Liver (tissue), 9 donors: ENCODE results near the gene FNDC10. TPM values are rescaled to one million over a fixed set of nuclear protein-coding genes. Genes with fewer than 3 reads are reported as not detected.

ENCODE experiments used
- DNase-seq: peaks from one replicate; pipeline ENCODE4 v3.0.0-alpha.2; 2017; ENCODE audit warnings: low spot score
- H3K27ac ChIP-seq, 2 donors: one replicate each; pipeline ENCODE4 v1.7.0; 2013; ENCODE audit warnings: inconsistent platforms in 2 of 2, low read length in 2 of 2, control low read depth in 1 of 2, low read depth in 1 of 2, mild to moderate bottlenecking in 1 of 2
- H3K27me3 ChIP-seq, 4 donors: one replicate each; pipeline versions ENCODE4 v1.6.1 to v1.7.0; 2013; ENCODE audit warnings: low read length in 3 of 4, inconsistent platforms in 1 of 4, mild to moderate bottlenecking in 1 of 4, moderate library complexity in 1 of 4; ENCODE audit not compliant: control insufficient read depth in 4 of 4, insufficient read depth in 4 of 4
- H3K36me3 ChIP-seq, 4 donors: one replicate each; pipeline versions ENCODE4 v1.6.1 to v1.7.0; 2013; ENCODE audit warnings: low read length in 3 of 4, mild to moderate bottlenecking in 3 of 4, low read depth in 1 of 4, moderate library complexity in 1 of 4; ENCODE audit not compliant: control insufficient read depth in 4 of 4, insufficient read depth in 3 of 4
- H3K4me1 ChIP-seq, 4 donors: one replicate each; pipeline versions ENCODE4 v1.6.1 to v1.7.0; 2013; ENCODE audit warnings: low read length in 3 of 4, mild to moderate bottlenecking in 3 of 4, moderate library complexity in 1 of 4; ENCODE audit not compliant: control insufficient read depth in 4 of 4, insufficient read depth in 4 of 4
- H3K4me3 ChIP-seq, 3 donors: one replicate each; pipeline versions ENCODE4 v1.6.1 to v1.7.0; 2013; ENCODE audit warnings: low read length in 3 of 3, control low read depth in 1 of 3, low read depth in 1 of 3, mild to moderate bottlenecking in 1 of 3
- H3K9ac ChIP-seq, 2 donors: one replicate each; pipeline ENCODE4 v1.7.0; 2013; ENCODE audit warnings: low read length in 2 of 2, mild to moderate bottlenecking in 2 of 2, moderate library complexity in 2 of 2, control low read depth in 1 of 2, low read depth in 1 of 2
- H3K9me3 ChIP-seq, 4 donors: one replicate each; pipeline versions ENCODE4 v1.6.1 to v1.7.0; 2013; ENCODE audit warnings: low read length in 3 of 4; ENCODE audit not compliant: control insufficient read depth in 4 of 4
- CTCF ChIP-seq: fragments of 150-350 bp; IDR thresholded peaks from 2 replicates; pipeline ENCODE4 v1.5.1; 2017; ENCODE audit warnings: improper control_type of control experiment, low read depth, low read length; ENCODE audit not compliant: missing input control
- FOXA1 ChIP-seq: IDR thresholded peaks from 2 replicates; pipeline ENCODE4 v1.6.1; 2016; ENCODE audit warnings: antibody characterized with exemption
- FOXA2 ChIP-seq: IDR thresholded peaks from 2 replicates; pipeline ENCODE4 v1.6.1; 2016; ENCODE audit warnings: antibody characterized with exemption
- RAD21 ChIP-seq, 2 donors: IDR thresholded peaks; 2 replicates each; pipeline ENCODE4 v1.6.1; 2016; ENCODE audit warnings: antibody characterized with exemption in 2 of 2, mild to moderate bottlenecking in 2 of 2
- REST ChIP-seq: IDR thresholded peaks from 2 replicates; pipeline ENCODE4 v1.6.1; 2016; ENCODE audit warnings: antibody characterized with exemption, mild to moderate bottlenecking
- RXRA ChIP-seq, 2 donors: IDR thresholded peaks; 2 replicates each; pipeline ENCODE4 v1.6.1; 2017 to 2018; ENCODE audit warnings: antibody characterized with exemption in 2 of 2, mild to moderate bottlenecking in 1 of 2
- SP1 ChIP-seq: IDR thresholded peaks from 2 replicates; pipeline ENCODE4 v1.6.1; 2018; ENCODE audit warnings: antibody characterized with exemption, mild to moderate bottlenecking
- TAF1 ChIP-seq: conservative IDR thresholded peaks from 2 replicates; pipeline ENCODE4 v1.6.1; 2016; ENCODE audit warnings: antibody characterized with exemption, mild to moderate bottlenecking
- YY1 ChIP-seq: IDR thresholded peaks from 2 replicates; pipeline ENCODE4 v1.6.1; 2016; ENCODE audit warnings: antibody characterized with exemption, mild to moderate bottlenecking
- ZBTB33 ChIP-seq: IDR thresholded peaks from 2 replicates; pipeline ENCODE4 v1.6.1; 2016; ENCODE audit warnings: antibody characterized with exemption
- WGBS: extraction: QIAGEN DNeasy Blood & Tissue Kit; methylation state at CpG from one replicate; pipeline ENCODE4 v1.1.7; 2013; 5-methylcytosine and 5-hydroxymethylcytosine counted together
- polyA plus RNA-seq, 2 donors: library from polyadenylated mRNA; stranded (reverse) in 1 of 2; unstranded in 1 of 2; fragments of 200-250 nt in 1 of 2; fragments of >200 nt in 1 of 2; fragmentation: Nextera tagmentation in 1 of 2; extraction: Ambion mirVana in 1 of 2; gene quantifications; one replicate each; pipeline versions ENCODE4 v1.2.1 to v1.2.3, GENCODE V29; 2013 to 2015
- total RNA-seq, 2 donors: library from RNA; depleted of rRNA; stranded (reverse); fragments of >200 nt; gene quantifications; one replicate each; pipeline ENCODE4 v1.2.3, GENCODE V29; 2014
- TF ChIP-seq, protein P1 (sequence below): IDR thresholded peaks from 2 replicates; pipeline ENCODE4 v1.6.1; 2016; ENCODE audit warnings: antibody characterized with exemption
- donor health status: healthy.
- donor health status: healthy.
- donor health status: healthy.
- donor health status: healthy.
- donor health status: healthy.

Gene FNDC10
- total and polyA plus RNA-seq, 4 donors: 0.08 to 0.58 (median 0.25) TPM

DNA sequence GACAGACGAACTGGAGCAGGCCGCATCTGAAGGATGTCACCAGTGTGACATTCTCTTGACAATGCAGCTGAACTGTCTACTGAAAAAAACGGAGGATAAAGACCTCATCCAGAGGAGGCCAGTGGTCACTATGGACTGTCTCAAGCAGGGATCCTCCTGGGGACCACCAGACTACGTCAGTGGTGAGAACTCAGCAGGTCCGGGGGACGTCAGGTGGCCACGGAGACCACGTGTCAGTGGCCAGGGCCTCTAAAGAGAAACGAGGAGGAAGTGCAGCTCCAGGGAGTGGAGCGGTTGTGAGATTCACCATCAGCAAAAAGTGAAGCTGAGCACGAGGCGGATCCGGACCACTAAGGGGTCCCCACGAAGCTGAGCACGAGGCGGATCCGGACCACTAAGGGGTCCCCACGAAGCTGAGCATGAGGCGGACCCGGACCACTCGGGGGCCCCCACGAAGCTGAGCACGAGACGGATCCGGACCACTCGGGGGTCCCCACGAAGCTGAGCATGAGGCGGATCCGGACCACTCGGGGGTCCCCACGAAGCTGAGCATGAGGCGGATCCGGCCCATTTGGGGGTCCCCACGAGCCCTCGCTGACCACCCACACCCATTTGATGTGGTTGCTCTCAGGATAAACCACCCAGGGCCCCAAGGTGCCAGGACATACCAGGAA lies 46.0 kb downstream of the FNDC10 start:
- H3K9ac ChIP-seq: no peak overlapping the region
- H3K4me3 ChIP-seq: no peak overlapping the region
- peaks cover 0 to 17% (median 9%) of the 10 kb centered on the region in 4 donors for H3K4me1 ChIP-seq
- DNase-seq: no peak
- TF ChIP-seq SP1 (no peak), FOXA1 (no peak), TAF1 (no peak), REST (no peak), CTCF (no peak), RAD21 (IDR thresholded peaks at IDR 0.05) (no peak), FOXA2 (no peak), RXRA (IDR thresholded peaks at IDR 0.05) (no peak), ZBTB33 (no peak)
- TF ChIP-seq, protein P1, sequence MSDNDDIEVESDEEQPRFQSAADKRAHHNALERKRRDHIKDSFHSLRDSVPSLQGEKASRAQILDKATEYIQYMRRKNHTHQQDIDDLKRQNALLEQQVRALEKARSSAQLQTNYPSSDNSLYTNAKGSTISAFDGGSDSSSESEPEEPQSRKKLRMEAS: no peak
- H3K27ac ChIP-seq: no peak overlapping the region
- WGBS: 92% methylated on average over 35 of the region's 35 CpGs
- H3K36me3 ChIP-seq: no peaks in the 10 kb centered on the region
- no peaks in the 10 kb centered on the region for H3K27me3 ChIP-seq
- no peaks in the 10 kb centered on the region for H3K9me3 ChIP-seq

DNA sequence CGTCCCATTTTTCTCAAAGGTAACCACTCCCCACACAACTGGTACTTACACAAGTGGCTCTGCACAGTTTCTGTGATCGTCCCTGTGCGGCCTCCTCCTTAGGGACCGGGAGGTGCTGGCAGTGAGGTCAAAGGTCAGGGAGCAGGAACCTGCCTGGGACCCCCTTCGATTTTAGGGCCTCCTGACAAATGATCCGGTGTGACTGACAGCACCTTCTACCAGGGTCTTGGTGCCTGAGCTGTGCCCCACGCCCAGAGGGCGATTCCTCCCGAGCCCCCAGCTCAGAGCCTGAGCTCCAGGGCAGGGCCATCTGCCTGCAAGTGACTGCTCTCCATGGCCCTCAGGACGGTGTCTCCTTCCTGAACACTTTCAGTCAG lies 47.7 kb downstream of the FNDC10 start:
- H3K4me3 ChIP-seq: no peak overlapping the region
- H3K27ac ChIP-seq: no peak overlapping the region
- no peak for TF ChIP-seq FOXA1
- no peak for TF ChIP-seq RAD21 (IDR thresholded peaks at IDR 0.05)
- no peak for TF ChIP-seq TAF1
- TF ChIP-seq YY1: no peak
- H3K9me3 ChIP-seq: no peaks in the 10 kb centered on the region
- peaks cover 0 to 2% (median 0%) of the 10 kb centered on the region in 4 donors for H3K36me3 ChIP-seq
- H3K27me3 ChIP-seq: no peaks in the 10 kb centered on the region
- H3K9ac ChIP-seq: no peak overlapping the region
- H3K4me1 ChIP-seq: peaks cover 0 to 17% (median 9%) of the 10 kb centered on the region in 4 donors
- WGBS: 87% methylated on average over 10 of the region's 10 CpGs
- DNase-seq: no peak
